ENCODE measurements around the gene MTHFD2L.

DNA sequence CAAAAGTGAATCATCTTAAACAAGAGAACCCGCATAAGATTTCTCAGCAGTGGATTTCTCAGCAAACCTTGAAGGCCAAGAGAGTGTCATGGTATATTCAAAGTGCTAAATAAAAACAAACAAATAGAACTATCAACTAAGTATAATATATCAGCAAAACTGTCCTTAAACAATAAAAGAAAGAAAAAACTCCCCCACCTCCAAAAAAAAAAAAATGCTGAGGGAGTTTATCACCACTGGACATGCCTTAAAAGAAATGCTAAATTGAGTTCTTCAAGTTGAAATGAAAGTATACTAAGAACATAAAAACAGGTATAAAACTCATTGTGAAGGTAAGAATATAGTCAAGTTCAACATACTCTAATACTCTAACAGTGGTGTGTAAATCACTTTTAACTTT, 96.5 kb downstream of the MTHFD2L start:
- TF ChIP-seq CTCF (IDR thresholded peaks at IDR 0.05) = no peak
- TF ChIP-seq JUN (CRISPR knock-in tag; IDR thresholded peaks at IDR 0.05) = no peak
